Suppressor macrophage treated with lipopolysaccharide for 4 hours (primary cell): ENCODE results near the gene TNRC6B.

Source experiments
- DNase-seq: peaks from one replicate; pipeline ENCODE4 v3.0.0-alpha.2; 2020

The TNRC6B gene

DNA sequence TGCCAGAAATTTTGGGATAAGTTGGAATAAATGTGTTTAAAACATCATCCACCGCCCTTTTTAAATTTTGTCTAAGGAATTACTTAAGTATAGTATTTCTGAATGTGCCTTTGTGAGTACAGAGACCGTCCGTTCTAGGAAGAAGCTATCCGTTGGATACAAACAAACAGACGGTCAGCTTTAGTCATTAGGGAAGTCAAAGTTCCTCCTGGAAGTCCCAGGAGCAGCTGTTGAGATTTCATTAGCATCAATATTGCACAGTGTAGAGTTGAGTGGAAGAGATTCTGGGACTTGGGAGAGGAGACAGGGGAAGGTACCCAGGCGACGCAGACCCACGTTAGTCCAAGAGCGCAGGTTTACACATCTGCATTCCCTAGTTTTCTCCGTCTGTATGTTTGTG lies 152.9 kb downstream of the TNRC6B start:
- DNase-seq = peak; percentile 34

GRCh38 chr22:40331706-40332105 lies 154.0 kb downstream of the TNRC6B start:
- DNase-seq = no peak

DNA sequence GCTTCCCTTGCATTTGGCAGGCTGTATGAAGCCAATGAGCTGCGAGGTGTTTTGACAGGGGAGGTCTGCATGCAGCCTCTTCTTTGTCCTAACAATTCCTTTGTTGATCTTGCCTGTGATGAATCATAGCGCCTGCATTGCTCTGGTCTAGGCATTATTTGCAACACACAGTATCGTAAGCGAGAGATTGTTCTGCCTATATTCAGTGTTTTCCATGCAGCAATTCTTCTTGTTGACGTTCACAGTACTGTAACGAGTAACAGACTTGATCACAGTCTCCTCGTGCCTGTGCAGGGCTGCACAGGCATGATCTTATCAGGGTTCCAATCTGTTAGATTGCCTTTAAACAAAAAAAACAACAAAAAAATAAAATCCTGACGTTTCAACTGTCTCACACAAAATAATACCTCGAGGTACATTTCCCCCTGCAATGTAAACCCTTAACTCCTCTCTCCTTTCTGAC lies 154.6 kb downstream of the TNRC6B start:
- DNase-seq = no peak

GRCh38 chr22:40334060-40334459 lies 156.3 kb downstream of the TNRC6B start:
- DNase-seq = no peak

DNA sequence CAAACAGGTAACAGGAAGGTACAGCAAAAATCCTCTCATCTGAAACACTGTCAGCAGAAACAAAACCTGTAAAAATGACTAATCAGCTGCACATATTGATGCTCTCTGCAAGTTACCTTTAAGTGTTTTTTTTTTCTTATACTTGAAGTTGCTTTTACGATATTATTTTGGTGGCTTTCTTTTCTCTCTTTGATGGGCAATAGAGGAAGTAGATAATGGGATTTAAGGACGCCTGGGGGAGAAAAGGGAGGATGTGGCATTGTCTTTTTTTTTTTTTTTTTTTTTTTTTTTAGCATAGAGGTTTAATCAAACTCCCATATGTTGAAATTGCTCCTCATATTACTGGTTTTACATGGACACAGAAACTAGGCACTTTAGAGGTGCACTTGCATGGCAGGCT lies 157.2 kb downstream of the TNRC6B start:
- DNase-seq = no peak

DNA sequence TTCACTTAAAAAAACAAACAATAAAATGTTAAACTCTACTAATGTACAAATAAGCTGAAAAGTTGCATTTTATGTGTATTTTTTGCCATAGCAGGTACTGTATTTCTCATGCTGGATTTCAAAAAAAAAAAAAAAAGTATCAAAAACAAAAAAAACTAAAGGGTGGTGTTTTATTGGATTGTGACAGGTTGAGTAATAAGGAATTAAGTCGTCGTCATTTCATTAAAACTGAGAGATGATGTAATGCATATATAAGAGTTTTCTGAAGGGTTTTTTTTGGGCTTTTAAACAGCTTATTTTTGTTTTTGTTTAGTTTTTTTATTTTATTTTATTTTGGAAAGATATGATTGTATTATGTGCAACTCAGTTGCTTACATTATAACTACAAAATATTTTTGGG lies 157.6 kb downstream of the TNRC6B start:
- DNase-seq = no peak

DNA sequence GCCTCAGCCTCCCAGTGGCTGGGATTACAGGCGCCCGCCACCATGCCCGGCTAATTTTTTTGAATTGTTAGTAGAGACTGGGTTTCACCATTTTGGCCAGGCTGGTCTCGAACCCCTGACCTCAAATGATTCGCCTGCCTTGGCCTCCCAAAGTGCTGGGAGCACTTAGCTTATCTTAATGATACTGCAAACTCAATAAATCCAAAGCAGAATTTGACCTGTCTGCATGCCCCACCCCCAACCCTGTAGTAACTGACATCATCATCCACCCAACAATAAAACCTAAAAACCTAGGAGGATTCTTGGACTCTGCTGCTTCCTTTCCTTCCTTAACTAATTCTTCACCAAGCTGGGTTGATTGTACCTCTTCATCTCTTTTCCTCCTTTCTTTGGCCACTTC lies 162.3 kb downstream of the TNRC6B start:
- no peak for DNase-seq

GRCh38 chr22:40341604-40342003 lies 163.9 kb downstream of the TNRC6B start:
- no peak for DNase-seq

- DNase-seq = no peak
Measured at GRCh38 chr22:40342521-40342920, 164.8 kb downstream of the TNRC6B start.

GRCh38 chr22:40345271-40345670 lies 167.5 kb downstream of the TNRC6B start:
- DNase-seq = no peak

DNA sequence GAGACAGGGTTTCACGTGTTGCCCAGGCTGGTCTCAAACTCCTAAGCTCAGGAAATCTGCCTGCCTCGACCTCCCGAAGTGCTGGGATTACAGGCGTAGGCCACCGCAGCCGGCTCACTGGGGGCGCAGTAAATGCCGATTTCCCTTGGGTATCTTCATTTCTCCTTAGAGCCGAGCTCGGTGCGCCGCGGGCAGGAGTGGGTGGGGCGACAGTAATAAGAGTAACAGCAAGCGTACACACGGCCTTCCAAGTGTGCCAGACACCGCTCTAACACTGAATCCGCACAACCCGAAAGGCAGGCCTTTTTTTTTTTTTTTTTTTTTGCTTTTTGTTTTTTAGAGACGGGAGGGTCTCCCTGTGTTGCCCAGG lies 168.1 kb downstream of the TNRC6B start:
- peak; percentile 40 for DNase-seq

DNA sequence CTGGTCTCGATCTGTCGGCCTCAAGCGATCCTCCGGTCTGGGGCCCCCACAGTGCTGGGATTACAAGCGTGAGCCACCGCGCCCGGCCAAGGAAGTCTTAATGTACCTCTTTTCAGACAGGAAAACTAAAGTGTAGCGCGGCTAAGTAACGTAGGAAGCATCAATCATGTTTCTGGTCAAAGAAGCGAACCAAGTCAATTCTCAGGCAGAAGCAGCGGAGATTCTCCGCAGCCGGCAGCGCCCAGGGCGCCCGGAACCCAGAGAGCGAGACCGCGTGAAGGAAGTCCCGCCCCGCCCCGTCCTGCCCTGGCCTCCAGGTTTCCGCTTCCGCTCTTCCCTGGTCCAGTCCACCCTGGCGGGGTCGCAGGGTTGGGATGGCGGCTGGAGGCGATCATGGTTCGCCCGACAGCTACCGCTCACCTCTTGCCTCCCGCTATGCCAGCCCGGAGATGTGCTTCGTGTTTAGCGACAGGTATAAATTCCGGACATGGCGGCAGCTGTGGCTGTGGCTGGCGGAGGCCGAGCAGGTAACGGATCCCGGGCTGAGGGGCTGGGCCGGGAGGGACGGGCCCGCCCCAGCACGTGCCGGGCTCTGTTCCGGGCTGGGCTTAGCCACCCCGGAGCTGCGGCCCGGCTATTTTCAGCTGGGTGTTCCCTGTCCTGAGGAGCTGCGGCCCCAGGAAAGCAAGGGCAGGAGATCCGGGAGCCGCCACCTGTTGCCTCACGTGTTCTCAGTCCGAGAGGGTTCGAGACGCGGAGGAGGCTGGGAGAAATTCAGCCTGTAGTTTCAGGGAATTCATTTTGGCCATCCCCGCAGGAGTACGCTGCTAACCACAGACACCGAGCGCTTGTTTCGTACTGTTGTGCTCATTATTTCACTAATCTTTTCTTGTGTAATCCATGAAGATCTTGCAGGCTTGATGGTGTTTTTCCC lies 168.7 kb downstream of the TNRC6B start, which contains the start of gene ADSL:
ADSL (plus strand) TSS at position 316 of the 934 bp plus-strand sequence; CDS start at position 375, 59 bp downstream.
- DNase-seq = peak; percentile 91

- no peak for DNase-seq
Measured at GRCh38 chr22:40347300-40347699, 169.6 kb downstream of the TNRC6B start.

DNA sequence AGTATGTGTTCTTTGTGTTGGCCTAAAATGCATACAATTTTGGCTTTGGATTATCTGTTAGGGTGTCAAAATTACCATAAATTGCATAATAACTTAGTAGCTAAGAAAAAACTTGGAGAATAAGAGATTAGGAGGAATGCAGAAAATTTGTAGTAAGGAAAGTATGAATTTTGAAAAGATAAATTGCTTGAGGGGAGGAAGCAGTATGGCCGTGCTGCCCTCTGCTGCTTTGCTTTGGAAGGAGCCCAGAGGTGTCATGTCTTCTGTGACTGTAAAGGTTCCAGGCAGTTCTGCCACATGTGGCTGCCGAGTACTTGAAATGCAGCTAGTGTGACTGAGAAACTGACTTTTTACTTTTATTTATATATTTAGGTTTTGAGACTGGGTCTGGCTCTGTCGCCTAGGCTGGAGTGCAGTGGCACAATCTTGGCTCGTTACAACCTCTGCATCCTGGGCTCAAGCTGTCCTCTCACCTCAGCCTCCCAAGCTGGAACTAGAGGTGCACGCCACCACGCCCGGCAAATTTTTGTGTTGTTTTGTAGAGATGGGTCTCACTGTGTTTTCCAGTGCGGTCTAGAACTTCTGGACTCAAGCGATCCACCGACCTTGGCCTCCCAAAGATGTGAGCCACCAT lies 170.4 kb downstream of the TNRC6B start:
- DNase-seq = peak; percentile 67

DNA sequence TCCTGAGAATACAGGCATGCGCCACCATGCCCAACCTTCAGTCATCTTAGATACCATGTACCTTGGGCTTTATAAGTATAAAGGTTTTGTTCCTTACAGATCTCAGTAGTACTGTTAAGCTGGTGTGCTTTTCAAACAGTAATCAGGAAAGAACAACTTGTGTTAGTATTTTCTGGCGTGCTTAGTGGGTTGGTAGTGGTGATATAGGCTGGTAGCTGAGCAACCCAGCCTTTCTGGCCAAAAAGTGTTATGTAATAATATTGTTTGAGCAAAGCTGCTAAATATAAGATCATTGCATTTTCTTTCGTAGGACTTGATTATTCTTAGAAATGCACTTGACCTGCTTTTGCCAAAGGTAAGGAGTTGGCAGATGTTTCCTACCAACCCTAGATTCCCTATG lies 175.0 kb downstream of the TNRC6B start:
- DNase-seq = no peak

DNA sequence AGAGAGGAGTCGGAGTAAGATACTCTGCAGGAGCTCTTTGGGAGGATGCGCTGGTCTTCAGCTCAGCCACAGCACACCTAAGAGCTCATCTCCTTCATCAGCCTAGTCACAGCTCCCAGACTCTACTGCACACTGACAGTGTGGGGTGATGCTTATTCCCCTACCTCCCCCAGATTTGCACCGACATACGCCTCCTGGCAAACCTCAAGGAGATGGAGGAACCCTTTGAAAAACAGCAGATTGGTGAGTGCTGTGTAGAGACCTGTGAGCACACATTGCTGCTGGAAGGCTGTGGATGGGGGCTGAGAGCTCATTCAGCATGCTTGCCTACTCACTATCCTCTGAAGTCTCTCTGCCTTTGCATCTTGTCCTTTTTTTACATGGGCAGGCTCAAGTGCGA lies 183.4 kb downstream of the TNRC6B start:
- DNase-seq = no peak

DNA sequence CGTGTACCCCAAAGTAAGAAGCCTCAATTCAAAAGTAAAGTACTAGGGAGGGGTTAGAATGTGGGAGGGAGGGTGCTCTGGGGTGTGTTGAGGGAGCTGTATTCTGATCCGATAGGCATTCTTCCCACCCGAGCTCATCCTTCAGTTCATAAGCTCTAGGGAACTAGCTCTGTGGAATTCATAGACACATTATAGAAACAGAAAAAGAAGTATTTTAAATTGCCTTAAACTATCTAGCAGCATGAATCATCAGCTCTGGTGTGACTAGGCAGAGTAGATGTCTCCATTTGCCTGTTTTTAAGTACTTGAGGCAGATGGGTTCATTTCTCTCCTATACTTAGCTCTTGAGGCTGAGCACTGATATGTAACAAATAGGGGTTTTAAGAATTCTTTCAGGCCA lies 185.3 kb downstream of the TNRC6B start:
- DNase-seq = no peak

GRCh38 chr22:40364431-40364830 lies 186.7 kb downstream of the TNRC6B start:
- DNase-seq = no peak

GRCh38 chr22:40366068-40366467 lies 188.3 kb downstream of the TNRC6B start:
- DNase-seq = no peak

GRCh38 chr22:40367342-40367741 lies 189.6 kb downstream of the TNRC6B start:
- DNase-seq = no peak

DNA sequence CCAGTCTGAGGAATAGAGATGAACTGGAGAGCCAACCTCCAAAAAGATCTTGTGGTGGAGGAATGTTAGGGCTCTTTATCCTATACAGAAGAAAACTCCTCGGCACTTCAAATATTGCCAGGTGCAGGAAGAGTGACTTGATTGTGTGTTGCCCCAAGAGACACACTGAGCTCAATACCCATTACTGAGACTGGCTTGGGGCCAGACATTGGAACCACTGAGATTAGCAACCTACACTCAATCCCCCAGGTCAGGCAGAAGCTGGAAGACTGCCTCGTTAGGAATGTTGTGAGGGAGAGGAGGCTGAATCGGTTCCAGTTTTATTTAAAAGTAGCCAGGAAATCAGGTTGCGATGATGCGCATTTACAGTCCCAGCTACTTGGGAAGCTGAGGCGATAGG lies 190.3 kb downstream of the TNRC6B start:
- no peak for DNase-seq

GRCh38 chr22:40368836-40369235 lies 191.1 kb downstream of the TNRC6B start:
- DNase-seq = peak; percentile 39

DNA sequence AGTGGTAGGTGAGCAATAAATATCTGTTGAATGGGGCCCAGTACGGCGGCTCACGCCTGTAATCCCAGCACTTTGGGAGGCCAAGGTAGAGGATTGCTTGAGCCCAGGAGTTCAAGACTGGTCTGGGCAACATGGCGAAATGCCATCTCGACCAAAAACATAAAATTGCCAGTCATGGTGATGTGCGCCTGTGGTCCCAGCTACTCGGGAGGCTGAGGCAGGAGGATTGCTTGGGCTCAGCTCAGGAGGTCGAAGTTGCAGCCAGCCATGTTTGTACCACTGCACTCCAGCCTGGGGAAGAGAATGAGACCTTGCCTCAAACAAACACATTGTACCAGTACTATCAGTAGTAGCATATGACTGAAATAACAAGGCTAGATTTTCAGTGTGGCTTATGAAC lies 196.8 kb downstream of the TNRC6B start:
- DNase-seq = no peak

- DNase-seq = no peak
Measured at GRCh38 chr22:40376149-40376548, 198.4 kb downstream of the TNRC6B start.
